ENCODE results near the gene APOL2. TPM values are rescaled to one million over a fixed set of nuclear protein-coding genes. Genes with fewer than 3 reads are reported as not detected.

Gene APOL2
- total RNA-seq, 1 donor, result 56.1 TPM

GRCh38 chr22:36185828-36186624 is 53.3 kb downstream of the APOL2 start:
- Histone ChIP-seq H3K4me2 (ENCODE audit: insufficient read depth, low read length) (no peak overlapping the region), H3K79me2 (ENCODE audit: insufficient read depth, low read length) (no peaks in the 10 kb centered on the region), H4K20me1 (ENCODE audit: insufficient read depth, low read length) (no peaks in the 10 kb centered on the region), H3K27ac (ENCODE audit: low read depth, low read length) (no peak overlapping the region), H3K4me1 (ENCODE audit: insufficient read depth, low read length) (peaks cover 6% of the 10 kb centered on the region), H2AFZ (ENCODE audit: low read length) (no peak overlapping the region), H3K4me3 (ENCODE audit: insufficient read depth, low read length) (no peak overlapping the region), H3K9me3 (ENCODE audit: low read depth, low read length) (no peaks in the 10 kb centered on the region), H3K27me3 (ENCODE audit: insufficient read depth, low read length) (peaks cover 4% of the 10 kb centered on the region), H3K36me3 (ENCODE audit: insufficient read depth, low read length) (no peaks in the 10 kb centered on the region)
- DNase-seq (ENCODE audit: insufficient read length, low spot score, missing footprints), result no peak
- no peak for TF ChIP-seq CTCF (IDR thresholded peaks at IDR 0.05; ENCODE audit: extremely low read depth, low read depth, low read length)

- DNase-seq (ENCODE audit: insufficient read length, low spot score, missing footprints), result no peak
- H3K27ac ChIP-seq (ENCODE audit: low read depth, low read length), result no peak overlapping the region
- no peak overlapping the region for H3K4me2 ChIP-seq (ENCODE audit: insufficient read depth, low read length)
- TF ChIP-seq CTCF (IDR thresholded peaks at IDR 0.05; ENCODE audit: extremely low read depth, low read depth, low read length), result no peak
- H3K4me3 ChIP-seq (ENCODE audit: insufficient read depth, low read length), result no peak overlapping the region
- H4K20me1 ChIP-seq (ENCODE audit: insufficient read depth, low read length), result no peaks in the 10 kb centered on the region
- peaks cover 6% of the 10 kb centered on the region for H3K4me1 ChIP-seq (ENCODE audit: insufficient read depth, low read length)
- H3K27me3 ChIP-seq (ENCODE audit: insufficient read depth, low read length), result peaks cover 4% of the 10 kb centered on the region
- H3K79me2 ChIP-seq (ENCODE audit: insufficient read depth, low read length), result no peaks in the 10 kb centered on the region
- no peaks in the 10 kb centered on the region for H3K36me3 ChIP-seq (ENCODE audit: insufficient read depth, low read length)
- no peaks in the 10 kb centered on the region for H3K9me3 ChIP-seq (ENCODE audit: low read depth, low read length)
- H2AFZ ChIP-seq (ENCODE audit: low read length), result no peak overlapping the region
These were observed 54.8 kb downstream of the APOL2 start for GRCh38 chr22:36184433-36185025.

GRCh38 chr22:36183446-36183845 is 55.9 kb downstream of the APOL2 start:
- no peak overlapping the region for H3K4me3 ChIP-seq (ENCODE audit: insufficient read depth, low read length)
- no peak overlapping the region for H2AFZ ChIP-seq (ENCODE audit: low read length)
- H4K20me1 ChIP-seq (ENCODE audit: insufficient read depth, low read length), result no peaks in the 10 kb centered on the region
- H3K36me3 ChIP-seq (ENCODE audit: insufficient read depth, low read length), result no peaks in the 10 kb centered on the region
- no peaks in the 10 kb centered on the region for H3K79me2 ChIP-seq (ENCODE audit: insufficient read depth, low read length)
- no peak for DNase-seq (ENCODE audit: insufficient read length, low spot score, missing footprints)
- H3K9me3 ChIP-seq (ENCODE audit: low read depth, low read length), result no peaks in the 10 kb centered on the region
- H3K4me1 ChIP-seq (ENCODE audit: insufficient read depth, low read length), result peaks cover 6% of the 10 kb centered on the region
- no peak overlapping the region for H3K4me2 ChIP-seq (ENCODE audit: insufficient read depth, low read length)
- H3K27ac ChIP-seq (ENCODE audit: low read depth, low read length), result no peak overlapping the region
- H3K27me3 ChIP-seq (ENCODE audit: insufficient read depth, low read length), result peaks cover 4% of the 10 kb centered on the region
- no peak for TF ChIP-seq CTCF (IDR thresholded peaks at IDR 0.05; ENCODE audit: extremely low read depth, low read depth, low read length)

- TF ChIP-seq CTCF (IDR thresholded peaks at IDR 0.05; ENCODE audit: extremely low read depth, low read depth, low read length), result no peak
- Histone ChIP-seq H3K9me3 (ENCODE audit: low read depth, low read length) (no peaks in the 10 kb centered on the region), H3K4me1 (ENCODE audit: insufficient read depth, low read length) (peaks cover 6% of the 10 kb centered on the region), H4K20me1 (ENCODE audit: insufficient read depth, low read length) (no peaks in the 10 kb centered on the region), H3K27ac (ENCODE audit: low read depth, low read length) (no peak overlapping the region), H2AFZ (ENCODE audit: low read length) (no peak overlapping the region), H3K27me3 (ENCODE audit: insufficient read depth, low read length) (peaks cover 4% of the 10 kb centered on the region), H3K36me3 (ENCODE audit: insufficient read depth, low read length) (no peaks in the 10 kb centered on the region), H3K4me3 (ENCODE audit: insufficient read depth, low read length) (no peak overlapping the region), H3K79me2 (ENCODE audit: insufficient read depth, low read length) (no peaks in the 10 kb centered on the region), H3K4me2 (ENCODE audit: insufficient read depth, low read length) (no peak overlapping the region)
- no peak for DNase-seq (ENCODE audit: insufficient read length, low spot score, missing footprints)
These were observed 56.5 kb downstream of the APOL2 start for GRCh38 chr22:36182857-36183256.

Data from osteoblast (primary cell).